Measurements from ENCODE around the gene MRPL23.

Gene MRPL23

DNA sequence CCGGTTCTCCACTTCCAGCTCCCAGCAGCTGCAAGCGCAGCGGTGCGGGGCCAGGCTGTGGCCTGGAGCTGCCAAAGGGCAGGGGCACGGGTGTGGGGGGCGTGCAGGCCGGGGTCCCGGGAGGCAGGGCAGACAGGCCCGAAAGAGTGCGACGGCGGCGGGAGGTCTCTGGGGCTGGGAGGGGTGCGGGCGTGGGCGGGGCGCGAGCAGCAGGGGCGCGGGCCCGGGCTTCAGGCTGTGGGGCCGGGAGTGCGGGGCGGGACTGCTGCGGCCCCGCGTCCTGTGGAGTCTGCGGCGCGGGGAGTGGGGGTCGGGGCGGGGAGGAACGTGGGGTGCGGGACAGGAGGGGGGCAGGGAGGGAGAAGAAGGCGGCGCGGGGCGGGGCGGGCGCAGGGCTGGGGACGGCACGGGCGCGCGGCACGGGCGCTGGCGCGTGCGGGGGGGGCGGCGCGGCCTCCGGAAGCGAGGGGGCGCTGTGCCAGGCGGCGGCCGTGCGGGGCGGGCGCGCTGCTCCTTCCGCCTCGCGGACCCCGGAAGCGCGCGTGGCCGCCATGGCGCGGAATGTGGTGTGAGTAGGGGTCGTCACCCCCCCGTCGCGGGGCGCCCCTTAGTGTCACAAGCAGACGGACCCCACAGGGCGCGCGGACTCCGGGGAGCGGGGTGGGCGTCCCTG lies at the start of gene MRPL23:
Gene MRPL23, plus strand, starts transcription at position 521 of the 673 bp plus-strand sequence. Its CDS starts 31 bp downstream, at position 552.
- peak in 1 of 2 donors; percentile 15 for DNase-seq

DNA sequence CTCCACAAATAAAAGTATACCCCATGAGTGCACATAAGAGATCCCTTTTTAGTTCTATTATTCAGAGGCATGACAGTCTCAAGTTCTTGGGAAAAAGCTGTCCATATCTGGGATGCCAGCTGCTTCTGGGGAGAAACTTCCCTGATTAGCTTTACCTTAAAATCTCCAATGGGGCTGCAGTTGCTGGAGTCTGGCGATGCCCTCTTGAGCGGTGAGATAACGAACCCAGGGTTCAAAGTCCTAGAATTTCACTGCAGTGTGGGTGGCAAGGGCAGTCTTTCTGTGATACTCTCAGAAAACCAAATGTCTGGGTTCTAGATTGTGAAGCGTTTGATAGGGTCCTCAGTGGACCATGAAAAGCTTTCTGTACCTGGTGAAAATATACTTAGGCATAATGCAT lies 48.0 kb upstream of the MRPL23 start:
- DNase-seq: no peak

DNA sequence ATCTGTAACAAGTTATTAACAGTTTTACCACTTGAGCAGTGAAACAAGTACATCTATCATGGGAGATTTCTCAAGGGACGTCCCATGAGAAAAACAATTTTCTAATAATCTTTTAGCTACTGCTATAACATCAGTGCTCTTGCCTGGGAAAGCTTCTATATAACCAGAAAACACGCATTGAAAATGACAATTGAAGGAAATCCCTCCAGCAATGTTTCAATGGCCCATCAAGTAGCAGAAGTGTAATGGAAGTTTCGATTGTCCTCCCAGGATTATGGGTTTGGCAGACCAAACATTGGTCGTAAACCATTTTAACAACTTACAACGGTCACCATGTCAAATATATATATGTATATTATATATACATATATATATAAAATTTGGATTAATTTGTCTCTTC lies 47.4 kb upstream of the MRPL23 start:
- DNase-seq: no peak

DNA sequence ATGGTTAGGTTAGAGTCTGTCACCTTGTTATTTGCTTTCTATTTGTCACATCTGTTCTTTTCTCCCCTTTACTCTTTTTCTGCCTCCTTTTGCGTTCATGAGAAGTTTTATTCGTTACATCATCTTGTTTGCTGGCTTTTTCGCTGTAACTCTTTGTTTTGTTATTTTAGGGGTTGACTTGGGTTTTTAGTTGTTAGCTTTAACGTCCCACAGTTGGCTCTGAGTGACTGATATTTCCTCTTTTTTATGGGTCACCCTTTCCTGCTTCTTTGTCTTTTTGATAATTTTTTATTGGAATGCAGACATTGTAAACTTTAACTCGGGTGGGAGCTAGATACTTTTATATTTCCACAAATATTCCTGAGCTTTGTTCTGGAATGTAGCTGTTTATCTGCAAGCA lies 41.0 kb upstream of the MRPL23 start:
- DNase-seq: no peak

DNA sequence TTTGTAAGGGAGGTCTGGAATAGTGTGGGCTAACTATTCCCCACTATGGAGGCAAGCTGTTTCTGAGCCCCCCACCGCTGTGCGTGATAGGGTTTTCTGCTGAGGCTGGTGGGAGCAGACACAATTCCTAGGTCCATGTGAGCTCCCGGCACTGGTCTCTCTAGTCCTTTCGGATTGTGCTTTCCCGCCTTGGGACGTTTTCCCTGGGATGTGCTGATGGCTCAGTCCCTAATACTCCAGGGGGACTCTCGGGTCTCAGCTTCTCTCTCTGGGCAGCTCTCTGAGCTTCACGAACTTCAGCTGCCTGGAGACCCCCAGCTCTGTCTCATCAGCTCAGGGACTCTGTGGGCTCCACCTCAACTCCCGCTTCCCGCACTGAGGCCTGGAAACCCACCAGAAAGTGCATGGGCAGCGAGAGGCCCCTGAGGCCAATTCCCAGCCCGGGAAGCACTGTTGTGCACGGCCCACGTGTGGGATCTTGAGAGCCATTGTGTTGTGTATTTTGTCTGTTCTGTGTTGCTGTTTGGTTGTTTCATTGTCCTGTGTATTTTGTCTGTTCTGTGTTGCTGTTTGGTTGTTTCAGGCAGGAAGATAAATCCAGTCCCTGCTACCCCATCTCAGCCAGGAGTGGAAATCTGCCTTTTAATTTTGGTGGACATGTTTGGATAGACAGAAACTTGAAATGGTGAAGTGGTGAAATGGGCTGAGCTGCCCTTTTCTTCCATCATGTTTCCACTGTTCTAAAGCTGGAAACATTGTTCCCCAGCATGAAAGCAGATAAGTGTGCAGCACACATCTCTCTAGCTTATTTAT lies 40.3 kb upstream of the MRPL23 start:
- DNase-seq: no peak

DNA sequence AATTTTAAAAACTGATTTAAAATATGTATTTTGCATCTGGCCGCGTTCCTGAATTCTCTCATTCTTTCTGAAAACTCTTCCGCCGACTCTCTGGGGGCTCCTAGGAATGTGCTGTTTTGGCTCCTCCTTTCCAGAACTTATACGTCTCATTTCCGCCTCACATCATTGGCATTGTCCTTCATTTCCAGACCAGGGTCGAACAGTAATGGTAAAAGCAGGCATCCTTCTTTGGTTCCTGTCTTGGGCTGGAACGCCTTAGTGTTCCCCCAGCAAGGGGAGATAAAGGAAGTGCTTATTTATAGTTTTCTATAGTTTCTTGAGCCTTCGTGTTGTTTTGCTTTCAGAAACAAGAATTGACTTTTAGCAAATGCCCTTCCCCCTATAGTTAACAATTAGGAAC lies 38.5 kb upstream of the MRPL23 start:
- DNase-seq: no peak

DNA sequence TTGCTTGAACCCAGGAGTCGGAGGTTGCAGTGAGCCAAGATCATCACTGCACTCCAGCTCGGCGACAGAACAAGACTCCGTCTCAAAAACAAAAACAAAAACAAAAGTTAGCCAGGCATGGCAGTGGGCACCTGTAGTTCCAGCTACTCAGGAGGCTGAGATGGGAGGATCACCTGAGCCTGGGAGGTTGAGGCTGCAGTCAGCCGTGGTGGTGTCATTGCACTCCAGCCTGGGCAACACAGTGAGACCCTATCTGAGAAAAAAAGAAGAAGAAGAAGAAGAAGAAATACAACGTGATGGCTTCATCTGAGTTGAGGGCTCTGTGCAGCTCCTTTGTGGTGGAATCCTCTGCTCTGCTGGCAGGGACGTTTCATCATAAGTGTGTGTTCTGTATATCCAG lies 37.6 kb upstream of the MRPL23 start:
- DNase-seq: no peak

DNA sequence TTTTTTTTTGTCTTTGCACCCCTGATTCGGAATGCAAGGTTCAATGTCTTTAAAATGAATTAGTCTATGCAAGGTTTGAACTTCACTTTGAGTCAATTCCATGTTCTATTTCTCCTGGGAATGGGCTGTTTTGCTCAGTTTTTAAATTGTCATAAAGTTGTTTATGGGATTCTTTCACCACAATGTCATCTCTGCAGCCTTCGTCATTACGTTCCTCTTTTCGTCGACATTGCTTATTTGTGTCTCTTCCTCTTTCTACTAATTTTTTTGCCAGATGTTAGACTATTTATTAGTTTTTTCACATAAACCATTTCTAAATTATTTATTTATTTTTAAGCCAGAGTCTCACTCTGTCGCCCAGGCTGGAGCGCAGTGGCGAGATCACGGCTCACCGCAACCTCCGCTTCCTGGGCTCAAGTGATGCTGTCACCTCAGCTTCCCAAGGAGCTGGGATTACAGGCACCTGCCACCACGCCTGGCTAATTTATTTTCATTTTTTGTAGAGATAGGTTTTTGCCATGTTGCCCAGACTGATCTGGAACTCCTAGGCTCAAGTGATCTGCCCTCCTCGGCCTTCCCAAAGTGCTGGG lies 34.7 kb upstream of the MRPL23 start:
- no peak for DNase-seq

DNA sequence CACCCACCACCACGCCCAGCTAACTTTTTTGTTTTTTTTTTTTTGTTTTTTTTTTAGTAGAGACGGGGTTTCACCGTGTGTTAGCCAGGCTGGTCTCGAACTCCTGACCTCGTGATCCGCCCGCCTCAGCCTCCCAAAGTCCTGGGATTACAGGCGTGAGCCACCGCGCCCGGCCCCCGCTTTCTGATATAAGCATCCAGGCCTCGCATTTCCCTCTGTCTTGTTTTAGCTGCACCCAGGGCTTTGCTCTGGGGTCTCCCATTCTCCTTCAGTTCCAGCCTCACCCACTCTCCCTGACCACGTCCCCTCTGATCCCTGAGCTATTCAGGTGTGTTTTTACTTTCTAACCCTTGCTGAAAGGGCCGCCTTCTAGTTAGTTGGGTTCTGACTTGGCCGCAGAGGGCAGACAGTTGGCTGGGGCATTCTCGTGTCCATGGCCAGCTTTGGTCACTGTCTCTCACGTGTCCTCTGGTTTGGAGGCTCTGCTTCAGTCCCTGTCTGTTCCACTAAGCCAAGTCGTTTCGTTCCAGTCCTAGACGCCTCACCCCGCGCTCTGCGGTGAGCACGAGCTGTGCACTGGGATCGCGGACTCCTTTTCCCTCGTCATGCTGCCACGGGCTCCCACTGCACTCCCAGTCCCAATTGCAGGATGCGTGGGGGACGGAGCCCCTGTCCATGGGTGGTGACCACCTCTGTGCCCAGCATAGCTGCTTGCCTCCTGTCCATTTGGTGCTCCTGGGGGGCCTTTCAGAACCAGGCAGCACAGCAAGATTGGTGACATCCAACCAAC lies 33.7 kb upstream of the MRPL23 start:
- DNase-seq: no peak

DNA sequence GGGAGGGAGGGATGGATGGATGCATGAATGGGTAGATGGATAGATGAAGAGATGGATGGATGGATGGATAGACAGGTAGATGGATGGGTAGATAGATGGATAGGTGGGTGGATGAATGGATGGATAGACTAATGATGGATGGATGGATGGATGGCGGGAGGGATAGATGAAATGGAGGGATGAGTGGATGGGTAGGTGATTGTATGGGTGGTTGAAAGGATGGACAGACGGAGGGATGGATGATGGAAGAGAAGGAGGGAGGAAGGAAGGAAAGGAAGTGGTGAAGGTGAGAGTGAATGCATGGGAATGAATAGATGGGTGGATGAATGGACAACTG lies 31.4 kb upstream of the MRPL23 start:
- no peak for DNase-seq

DNA sequence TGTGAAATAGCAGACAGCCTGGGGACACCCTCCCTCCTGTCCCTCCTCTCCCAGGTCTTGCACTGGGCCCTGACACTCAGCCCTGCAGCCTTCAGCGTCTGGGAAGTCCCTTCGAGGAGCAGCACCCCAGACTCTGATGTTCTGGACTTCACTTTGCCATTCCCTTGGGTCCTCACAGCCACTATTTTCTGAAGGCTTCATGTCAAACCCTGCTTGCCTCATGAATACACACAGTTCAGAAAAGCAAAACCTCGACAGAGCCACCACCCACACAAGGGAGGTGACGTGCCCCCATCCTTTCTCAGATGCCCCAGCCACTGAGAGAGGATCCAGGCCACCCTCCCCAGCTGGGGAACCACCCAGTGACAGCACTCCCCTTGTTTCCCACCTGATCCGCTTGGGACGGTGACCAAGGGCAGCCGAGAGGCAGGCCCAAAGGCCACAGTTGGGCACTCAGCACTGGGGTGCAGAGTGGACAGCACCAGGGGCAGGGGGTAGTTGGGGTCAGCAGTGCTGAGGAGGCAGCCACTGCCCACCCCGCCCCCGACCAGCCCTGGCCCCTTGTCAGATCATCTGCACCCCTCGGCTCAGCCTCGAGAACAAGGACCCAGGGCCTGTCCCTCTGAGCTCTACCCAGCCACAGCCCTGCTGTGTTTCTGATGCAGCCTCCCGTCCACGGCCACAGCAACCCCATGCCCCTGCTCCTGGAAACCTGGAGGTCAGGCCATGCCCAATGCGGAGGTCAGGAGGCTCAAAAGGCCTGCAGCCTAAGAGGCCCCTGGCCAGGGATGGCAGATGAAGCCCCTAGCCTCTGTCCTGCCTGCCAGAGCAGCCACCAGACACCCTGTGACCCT lies 30.8 kb upstream of the MRPL23 start:
- no peak for DNase-seq

DNA sequence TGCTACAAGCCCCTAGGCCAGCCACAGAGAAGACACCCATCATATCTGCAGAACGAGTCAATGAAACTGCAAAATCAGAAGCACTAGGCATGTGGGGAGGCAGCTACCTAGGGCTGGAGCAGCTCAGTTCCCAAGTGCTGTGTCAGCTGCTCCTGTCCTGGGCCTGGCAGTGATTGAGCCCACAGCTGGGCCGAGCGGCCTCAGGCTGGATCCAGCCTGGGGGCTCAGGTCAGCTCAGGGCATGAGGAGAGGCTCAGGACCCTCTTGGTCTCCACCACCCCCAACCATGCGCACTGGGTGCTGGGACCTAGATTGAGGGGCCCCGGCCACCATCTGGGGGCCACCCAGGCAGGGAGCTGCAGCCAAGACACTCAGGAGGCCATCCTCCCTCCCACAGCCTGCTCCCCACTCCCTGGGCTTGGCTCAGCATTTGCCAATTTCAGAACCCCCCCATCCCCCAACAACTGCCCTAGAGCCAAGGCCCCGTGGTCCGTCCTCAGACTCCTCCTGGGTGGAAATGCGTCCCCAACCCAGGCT lies 30.1 kb upstream of the MRPL23 start:
- no peak for DNase-seq

DNA sequence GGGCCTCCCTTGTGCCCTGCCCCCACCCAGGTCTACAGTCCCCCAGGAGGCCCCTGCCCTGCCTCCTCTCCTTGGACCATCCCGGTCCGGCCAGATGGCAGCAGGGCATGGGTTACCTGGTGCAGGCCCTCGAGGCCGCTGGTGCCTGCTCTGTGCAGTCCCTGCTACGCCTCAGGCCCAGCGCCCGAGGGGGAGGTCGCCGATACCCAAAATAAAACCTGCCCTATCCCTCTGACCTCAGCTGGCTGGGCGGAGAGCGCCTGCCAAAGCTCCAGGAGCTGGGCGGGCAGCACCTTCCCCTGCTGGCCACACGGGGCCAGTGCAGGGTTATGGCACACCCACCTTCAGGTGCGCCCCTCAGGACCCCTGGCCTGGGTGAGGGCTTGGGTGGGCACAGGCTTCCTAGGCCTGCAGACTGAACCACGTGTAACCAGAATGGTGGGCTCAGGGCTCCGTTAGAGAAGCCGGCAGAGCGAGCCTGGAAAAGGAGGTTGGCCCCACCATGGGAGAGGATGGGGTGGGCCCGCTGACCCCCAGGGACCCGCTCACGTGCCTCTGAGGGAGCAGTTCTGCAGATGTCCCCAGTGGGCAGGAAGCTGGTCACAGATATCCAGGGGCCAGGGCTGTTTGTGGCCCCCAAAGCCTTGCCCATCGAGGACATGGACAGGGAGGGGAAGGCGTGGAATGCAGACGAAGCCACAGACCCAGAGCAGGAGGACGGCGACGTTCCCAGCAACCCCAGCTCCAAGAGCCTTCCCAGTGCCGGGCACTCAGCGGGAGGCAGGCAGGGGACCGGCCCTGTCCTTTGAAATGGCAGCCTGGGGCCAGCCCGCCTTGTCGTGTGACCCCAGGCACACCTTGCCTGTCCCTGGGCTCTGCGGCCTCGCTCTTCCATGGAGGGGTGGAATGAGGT lies 29.4 kb upstream of the MRPL23 start:
- DNase-seq: no peak

DNA sequence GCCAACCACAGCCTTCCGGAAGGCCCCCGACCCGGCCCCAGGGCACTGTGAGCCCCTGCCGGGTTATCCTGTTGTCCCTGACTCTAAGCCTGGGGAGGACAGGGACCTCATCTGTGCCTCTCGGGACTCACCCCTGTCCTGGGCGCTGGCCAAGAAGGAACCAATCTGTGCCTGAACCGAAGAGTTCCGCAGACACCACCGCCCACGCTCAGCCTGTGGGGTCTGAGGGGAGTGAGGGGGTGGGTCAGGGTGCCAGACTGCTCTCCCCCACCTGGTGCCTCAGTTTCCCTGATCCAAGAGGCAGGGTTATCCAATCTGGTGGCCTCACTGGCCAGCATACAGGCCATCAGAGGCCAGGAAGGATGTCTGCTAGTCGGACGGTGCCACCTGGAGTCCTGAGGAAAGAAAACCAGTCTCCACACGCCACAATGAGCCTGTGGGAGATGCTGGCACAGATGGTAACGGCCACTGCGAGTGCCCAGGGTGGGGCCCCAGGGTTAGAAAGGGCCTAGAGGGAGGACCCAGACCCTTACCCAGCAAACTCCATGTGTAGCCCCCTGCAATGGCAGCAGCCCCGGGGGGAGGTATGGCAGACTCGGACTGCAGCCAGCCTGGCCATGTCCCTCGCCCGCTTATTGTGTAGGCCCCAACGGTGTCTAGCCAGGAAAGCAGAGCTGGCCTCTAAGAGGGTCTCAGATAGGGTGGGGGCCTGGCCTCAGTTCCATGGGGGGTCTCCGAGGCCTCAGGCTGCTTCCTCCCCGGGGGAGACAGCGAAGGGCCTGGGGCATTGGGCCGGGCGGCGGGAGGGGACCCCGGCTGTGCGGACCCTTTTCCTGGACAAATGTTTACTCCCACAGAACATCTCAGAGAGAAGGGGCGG lies 28.5 kb upstream of the MRPL23 start:
- DNase-seq: no peak

DNA sequence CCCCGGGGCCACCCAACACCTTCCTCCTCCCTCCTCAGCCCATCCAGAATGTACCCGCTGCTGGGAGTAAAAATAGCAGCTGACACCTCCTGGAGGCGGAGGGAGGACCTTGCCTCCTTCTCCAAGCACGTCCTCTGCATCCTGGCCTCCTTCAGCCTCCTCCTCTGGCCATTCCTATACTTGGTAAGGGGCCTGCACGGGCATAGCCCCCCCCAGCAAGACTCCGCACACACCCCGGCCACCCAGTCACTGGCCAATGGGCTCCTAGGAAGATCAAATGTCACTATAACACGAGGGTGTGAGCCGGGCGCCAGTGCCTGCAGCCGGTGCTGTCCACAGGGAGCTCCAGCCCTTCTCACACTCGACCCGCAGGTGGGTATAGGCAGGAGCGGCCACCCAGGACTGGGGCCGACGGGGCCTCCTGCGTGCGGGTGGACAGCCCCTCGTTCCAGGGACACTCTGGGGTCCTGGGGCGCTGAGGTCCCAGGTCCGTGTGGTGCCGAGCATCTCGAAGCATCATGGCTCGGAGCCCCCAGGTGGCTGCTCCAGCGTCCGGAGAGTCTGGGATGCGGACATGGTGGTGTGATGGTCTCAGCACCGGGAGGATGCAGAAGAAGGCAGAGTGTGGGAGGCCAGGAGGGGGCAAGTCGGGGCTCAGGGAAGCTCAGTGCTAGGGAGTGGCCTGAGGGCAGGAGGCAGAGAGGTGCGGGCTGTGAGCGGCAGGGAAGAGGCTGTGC lies 27.6 kb upstream of the MRPL23 start, which contains the start of gene TNNT3:
Gene TNNT3, plus strand, starts transcription at position 313 of the 737 bp plus-strand sequence. CDS start 3,172 bp downstream, outside the sequence.
- no peak for DNase-seq

DNA sequence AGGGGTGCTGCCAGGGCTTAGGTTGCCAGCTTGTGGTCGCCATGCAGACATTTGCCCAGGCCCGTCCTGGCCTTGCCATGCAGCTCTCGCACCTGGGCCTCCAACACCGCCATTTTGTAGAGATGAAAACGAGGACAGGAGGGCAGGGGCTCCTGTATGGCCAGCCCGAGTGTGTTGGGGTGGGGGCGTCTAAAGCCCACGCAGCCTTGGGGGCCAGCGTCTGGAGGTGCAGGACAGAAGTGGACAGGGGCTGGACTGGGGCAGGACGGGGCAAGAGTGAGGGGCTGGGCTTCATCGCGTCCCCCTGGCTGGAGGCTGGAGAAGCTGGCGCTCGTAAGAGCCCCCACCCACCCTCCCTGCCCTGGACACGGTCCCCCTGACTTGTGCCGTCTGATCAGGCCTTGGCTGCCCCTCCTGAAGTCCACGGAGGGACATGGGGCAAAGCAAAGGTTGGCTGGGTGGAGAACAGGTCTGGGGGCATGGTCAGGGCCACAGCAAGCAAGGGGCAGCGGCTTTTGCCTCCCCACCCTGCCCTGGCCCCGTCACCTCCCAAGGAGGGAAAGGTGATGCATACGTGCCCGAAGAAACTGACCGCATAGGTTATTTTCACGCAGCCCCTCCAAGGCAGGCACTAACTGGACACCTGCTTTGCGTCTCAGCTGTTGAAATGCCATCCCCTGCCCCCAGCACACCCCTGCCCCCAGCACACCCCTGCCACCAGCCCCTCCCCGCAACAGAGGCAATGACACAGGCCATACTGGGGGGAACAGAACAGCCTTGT lies 26.8 kb upstream of the MRPL23 start:
- no peak for DNase-seq

DNA sequence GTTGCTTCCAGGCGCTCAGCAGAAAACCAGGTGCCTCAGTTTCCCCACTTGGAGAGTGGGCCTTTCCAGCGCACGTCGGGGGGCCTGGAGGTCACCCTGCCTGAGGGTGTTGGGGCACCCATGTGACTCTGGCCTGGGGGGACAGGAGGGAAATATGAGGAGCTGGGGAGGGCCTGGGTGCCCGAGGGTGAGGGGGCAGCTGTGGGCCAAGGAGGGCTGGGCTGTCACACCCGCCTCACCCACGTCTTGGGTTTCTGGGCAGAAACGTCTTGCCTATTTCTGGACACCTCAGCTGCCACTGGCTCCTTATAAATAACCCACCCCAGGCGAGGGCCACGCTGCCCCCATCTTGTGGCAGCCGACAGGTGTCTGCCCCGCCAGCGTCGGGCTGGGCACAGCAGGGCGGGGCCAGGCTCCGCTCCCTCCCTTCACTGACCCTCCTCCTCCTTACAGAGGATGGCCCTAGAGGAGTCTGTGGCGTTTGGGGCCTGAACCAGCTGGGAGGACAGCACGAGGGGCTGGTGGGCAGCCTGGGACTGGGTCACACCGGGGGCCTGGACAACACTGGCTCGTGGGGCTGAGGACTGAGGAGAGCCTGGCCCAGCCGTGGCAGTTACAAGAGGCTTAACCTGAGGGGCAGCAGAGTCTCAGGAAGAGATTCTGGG lies 26.1 kb upstream of the MRPL23 start:
- DNase-seq: no peak

All from activated CD4-positive, alpha-beta T cell treated with anti-CD3 and anti-CD28 coated beads for 4 hours (primary cell).